Progenitor cell of endocrine pancreas (in vitro differentiated cells): Measurements from ENCODE around the gene LRRC19. TPM values are rescaled to one million over a fixed set of nuclear protein-coding genes. Genes with fewer than 3 reads are reported as not detected.
A peak's percentile ranks its signal among the peaks of the same experiment; 100 is the strongest.

ENCODE experiments used
- DNase-seq: peaks from one replicate; pipeline ENCODE4 v3.0.0; 2021; ENCODE audit warnings: low spot score; ENCODE audit not compliant: unreplicated experiment
- H3K27ac Mint-ChIP-seq: 2 replicates; pipeline ENCODE4 v1.8.0; 2021; ENCODE audit warnings: mild to moderate bottlenecking, moderate library complexity, mixed read lengths
- H3K27me3 Mint-ChIP-seq: 2 replicates; pipeline ENCODE4 v1.8.0; 2021; ENCODE audit warnings: mixed read lengths
- H3K36me3 Mint-ChIP-seq: 2 replicates; pipeline ENCODE4 v1.8.0; 2022; ENCODE audit warnings: mixed read lengths; ENCODE audit not compliant: insufficient read depth
- H3K4me1 Mint-ChIP-seq: 2 replicates; pipeline ENCODE4 v1.8.0; 2021; ENCODE audit warnings: low read depth, mixed read lengths
- H3K4me3 Mint-ChIP-seq: 2 replicates; pipeline ENCODE4 v1.8.0; 2021; ENCODE audit warnings: low read depth, mild to moderate bottlenecking, moderate library complexity, mixed read lengths
- H3K9me3 Mint-ChIP-seq: 2 replicates; pipeline ENCODE4 v1.8.0; 2021; ENCODE audit warnings: low read depth, mixed read lengths
- total RNA-seq: library from RNA; stranded (reverse); gene quantifications from 2 replicates; pipeline ENCODE4 v1.2.1, GENCODE V29; 2021
- TF ChIP-seq, protein P1 (sequence below): fragments of 200-600 bp; sonication (generic); IDR thresholded peaks from one replicate; pipeline ENCODE4 v1.5.0; 2021; ENCODE audit warnings: antibody characterized with exemption, mild to moderate bottlenecking; ENCODE audit not compliant: unreplicated experiment

LRRC19 gene
- total RNA-seq, 1 donor from 2014 or later = not detected

DNA sequence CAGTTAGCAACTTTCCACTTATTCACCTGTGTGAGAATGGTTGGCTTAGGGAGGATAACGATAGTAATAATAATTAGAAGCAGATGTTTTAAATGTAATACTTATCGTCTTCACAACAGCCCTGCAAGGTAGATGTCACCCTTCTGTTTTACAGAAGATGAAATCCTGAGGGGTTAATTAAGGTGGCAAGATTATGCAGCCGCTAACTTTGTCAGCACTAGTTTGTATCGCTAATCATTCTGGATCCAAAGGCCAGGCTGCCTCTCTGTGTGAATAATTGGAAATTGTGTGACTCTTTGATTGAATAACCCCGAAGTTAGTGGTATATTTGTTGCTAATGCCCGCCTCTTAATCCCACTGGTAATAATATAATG is 48.6 kb downstream of the LRRC19 start:
- Mint-ChIP-seq H3K9me3 (no peaks in the 10 kb centered on the region), H3K4me3 (peak overlapping the region; percentile 94), H3K4me1 (peaks cover 16% of the 10 kb centered on the region), H3K36me3 (peaks cover 3% of the 10 kb centered on the region), H3K27ac (peak overlapping the region; percentile 100), H3K27me3 (no peaks in the 10 kb centered on the region)
- no peak for DNase-seq
- TF ChIP-seq, protein P1, sequence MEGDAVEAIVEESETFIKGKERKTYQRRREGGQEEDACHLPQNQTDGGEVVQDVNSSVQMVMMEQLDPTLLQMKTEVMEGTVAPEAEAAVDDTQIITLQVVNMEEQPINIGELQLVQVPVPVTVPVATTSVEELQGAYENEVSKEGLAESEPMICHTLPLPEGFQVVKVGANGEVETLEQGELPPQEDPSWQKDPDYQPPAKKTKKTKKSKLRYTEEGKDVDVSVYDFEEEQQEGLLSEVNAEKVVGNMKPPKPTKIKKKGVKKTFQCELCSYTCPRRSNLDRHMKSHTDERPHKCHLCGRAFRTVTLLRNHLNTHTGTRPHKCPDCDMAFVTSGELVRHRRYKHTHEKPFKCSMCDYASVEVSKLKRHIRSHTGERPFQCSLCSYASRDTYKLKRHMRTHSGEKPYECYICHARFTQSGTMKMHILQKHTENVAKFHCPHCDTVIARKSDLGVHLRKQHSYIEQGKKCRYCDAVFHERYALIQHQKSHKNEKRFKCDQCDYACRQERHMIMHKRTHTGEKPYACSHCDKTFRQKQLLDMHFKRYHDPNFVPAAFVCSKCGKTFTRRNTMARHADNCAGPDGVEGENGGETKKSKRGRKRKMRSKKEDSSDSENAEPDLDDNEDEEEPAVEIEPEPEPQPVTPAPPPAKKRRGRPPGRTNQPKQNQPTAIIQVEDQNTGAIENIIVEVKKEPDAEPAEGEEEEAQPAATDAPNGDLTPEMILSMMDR = no peak

DNA sequence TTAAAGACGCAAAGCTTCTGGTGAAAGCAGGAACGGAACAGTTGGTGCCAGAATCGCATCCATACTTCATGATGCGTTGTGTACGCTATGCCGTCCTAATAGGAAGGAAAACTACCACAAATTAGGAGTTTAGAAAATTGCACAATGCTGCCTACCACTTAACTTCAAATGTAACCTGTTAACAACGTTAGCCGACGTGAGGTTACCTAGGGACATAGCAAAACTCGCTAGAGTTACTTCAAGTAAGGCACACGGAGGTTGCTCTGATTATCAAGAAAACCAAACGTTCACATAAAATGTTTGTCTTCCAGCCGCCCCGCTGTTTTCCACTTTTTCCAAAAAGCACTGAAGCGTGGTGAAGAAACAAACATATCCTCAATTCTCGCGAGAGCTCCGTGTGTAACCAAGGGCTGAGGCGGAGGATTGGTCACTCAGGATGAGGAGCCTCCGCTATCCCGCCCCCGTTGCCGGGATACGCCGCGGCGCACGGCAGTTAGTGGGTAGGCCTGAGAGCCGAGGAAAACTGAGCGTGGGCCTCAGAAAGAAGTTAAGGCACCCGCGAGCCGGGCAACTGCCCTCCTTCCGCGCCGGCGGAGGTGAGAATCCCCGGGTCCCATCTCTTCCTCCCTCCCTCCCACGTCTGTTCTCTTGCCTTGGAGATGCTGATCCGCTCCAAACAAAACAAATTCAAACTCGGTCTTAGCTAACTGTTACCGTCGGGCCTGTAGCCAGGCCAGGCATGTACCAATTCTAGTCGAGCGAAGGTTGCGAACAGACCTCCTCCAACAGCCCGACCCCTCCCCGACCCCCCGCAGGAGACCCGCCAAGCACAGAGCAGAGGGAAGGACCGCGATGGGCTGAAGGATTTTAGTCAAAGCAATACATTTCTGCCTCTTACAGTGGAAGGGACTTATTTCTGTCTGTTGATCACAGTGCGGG is 49.3 kb downstream of the LRRC19 start, which contains the start of gene IFT74:
Gene IFT74 (plus strand): TSS at position 492 of the 939 bp plus-strand sequence. CDS start 5,556 bp downstream, outside the sequence.
- TF ChIP-seq, protein P1 = no peak
- Mint-ChIP-seq H3K36me3 (no peaks in the 10 kb centered on the region), H3K27me3 (no peaks in the 10 kb centered on the region), H3K4me1 (peaks cover 16% of the 10 kb centered on the region), H3K27ac (peak within 1 kb of the TSS; percentile 100), H3K9me3 (no peaks in the 10 kb centered on the region), H3K4me3 (peak within 1 kb of the TSS; percentile 94)
- DNase-seq = peak; percentile 92

DNA sequence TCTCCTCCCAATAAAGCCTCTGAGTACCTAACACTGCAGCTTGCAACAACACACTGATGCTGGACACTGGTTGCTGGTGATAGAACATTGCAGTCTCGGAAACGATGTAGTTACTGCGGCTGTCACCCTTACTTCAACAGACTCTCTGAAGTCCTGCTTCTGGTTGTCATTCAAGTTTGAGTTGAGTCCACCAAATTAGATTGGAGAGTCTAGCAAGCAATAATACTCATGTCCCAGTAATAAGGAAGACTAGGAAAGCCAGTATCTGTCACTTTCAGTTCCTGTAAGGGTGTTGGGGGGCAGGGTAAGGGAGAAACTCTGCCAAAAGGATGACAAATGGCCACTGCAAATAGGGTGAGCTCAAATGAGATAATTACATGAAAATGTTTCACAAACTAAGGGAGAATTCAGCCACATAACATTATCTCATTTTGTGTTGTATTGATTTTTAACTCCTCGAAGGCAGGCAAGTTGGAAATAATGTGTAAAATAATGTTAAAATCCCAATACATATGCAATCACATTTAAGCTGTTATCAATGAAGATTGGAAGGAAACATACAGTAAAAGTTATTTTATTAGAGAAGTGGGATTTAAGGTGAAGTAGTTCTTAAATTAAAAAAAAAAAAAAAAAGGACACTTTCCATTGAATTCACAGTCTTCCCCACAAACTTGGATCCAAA is 50.1 kb downstream of the LRRC19 start:
- Mint-ChIP-seq H3K9me3 (no peaks in the 10 kb centered on the region), H3K4me3 (peak overlapping the region; percentile 94), H3K36me3 (no peaks in the 10 kb centered on the region), H3K27ac (peak overlapping the region; percentile 100), H3K4me1 (peaks cover 16% of the 10 kb centered on the region), H3K27me3 (no peaks in the 10 kb centered on the region)
- TF ChIP-seq, protein P1 = no peak
- DNase-seq = no peak

DNA sequence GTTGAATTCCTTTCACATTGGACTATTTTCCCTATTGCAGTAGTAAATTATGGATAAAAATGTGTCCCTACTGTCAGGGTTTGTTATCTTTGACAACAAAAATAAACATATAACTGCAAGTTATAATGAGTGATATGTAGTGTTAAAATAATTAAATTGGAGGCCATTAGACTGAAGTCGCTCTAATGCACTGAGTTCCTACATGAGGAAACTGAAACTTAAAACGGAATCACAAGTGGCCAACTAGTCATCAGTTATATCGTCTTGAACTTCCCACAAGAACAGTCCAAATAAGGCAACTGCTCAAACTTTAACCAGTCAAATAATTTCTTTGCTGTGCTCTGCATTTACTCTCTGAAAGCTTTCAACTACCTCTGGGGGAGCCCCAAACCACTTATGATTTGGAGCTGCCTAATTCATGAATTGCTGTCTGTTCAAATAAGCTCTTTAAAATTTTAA is 51.4 kb downstream of the LRRC19 start:
- H3K27ac Mint-ChIP-seq = no peak overlapping the region
- no peak for DNase-seq
- no peaks in the 10 kb centered on the region for H3K36me3 Mint-ChIP-seq
- no peaks in the 10 kb centered on the region for H3K9me3 Mint-ChIP-seq
- H3K4me3 Mint-ChIP-seq = no peak overlapping the region
- H3K27me3 Mint-ChIP-seq = no peaks in the 10 kb centered on the region
- TF ChIP-seq, protein P1 = no peak
- H3K4me1 Mint-ChIP-seq = peaks cover 16% of the 10 kb centered on the region

DNA sequence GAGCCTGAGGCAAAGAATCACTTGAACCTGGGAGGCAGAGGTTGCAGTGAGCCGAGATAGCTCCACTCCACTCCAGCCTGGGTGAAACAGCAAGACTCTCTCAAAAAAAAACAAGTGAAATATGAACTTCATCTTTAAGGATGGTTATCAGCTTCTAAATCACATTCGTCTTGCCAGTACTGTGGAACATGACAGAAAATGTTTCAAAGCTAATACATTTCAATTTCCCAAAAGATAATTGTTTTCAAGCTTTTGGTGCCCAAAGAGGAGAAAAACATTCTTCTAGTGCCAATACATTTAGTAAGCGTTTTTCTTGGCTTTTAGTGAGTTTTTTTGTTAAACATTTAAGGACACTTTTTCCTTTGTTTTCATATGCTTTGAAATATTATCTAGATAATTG is 53.7 kb downstream of the LRRC19 start:
- Mint-ChIP-seq H3K36me3 (no peaks in the 10 kb centered on the region), H3K27me3 (no peaks in the 10 kb centered on the region), H3K4me1 (peaks cover 15% of the 10 kb centered on the region), H3K27ac (no peak overlapping the region), H3K4me3 (no peak overlapping the region), H3K9me3 (no peaks in the 10 kb centered on the region)
- DNase-seq = no peak
- TF ChIP-seq, protein P1 = no peak
